Suprapubic skin (tissue), 4 donors: ENCODE results near the gene VWCE. TPM values are rescaled to one million over a fixed set of nuclear protein-coding genes. Genes with fewer than 3 reads are reported as not detected.

Experiments used
- DNase-seq, 2 donors: peaks; one replicate each; pipeline ENCODE4 v3.0.0-alpha.2; 2019; ENCODE audit warnings: low spot score in 2 of 2
- H3K27ac ChIP-seq: fragments of 200-600 bp; sonication (generic); one replicate; pipeline ENCODE4 v1.5.1; 2019
- H3K27me3 ChIP-seq: fragments of 200-600 bp; sonication (generic); one replicate; pipeline ENCODE4 v1.5.1; 2019
- H3K36me3 ChIP-seq: fragments of 200-600 bp; sonication (generic); one replicate; pipeline ENCODE4 v1.5.1; 2019
- H3K4me1 ChIP-seq: fragments of 200-600 bp; sonication (generic); one replicate; pipeline ENCODE4 v1.5.1; 2019
- H3K4me3 ChIP-seq: fragments of 200-600 bp; sonication (generic); one replicate; pipeline ENCODE4 v1.5.1; 2019; ENCODE audit warnings: mild to moderate bottlenecking
- H3K9me3 ChIP-seq: fragments of 200-600 bp; sonication (generic); one replicate; pipeline ENCODE4 v1.5.1; 2019
- EP300 ChIP-seq: sonication (generic); formaldehyde crosslinking; IDR thresholded peaks from one replicate; pipeline ENCODE4 v1.6.1; 2017; ENCODE audit warnings: antibody characterized with exemption
- POLR2A ChIP-seq, 2 donors: fragments of 450-650 bp; IDR thresholded peaks; one replicate each; pipeline ENCODE4 v1.6.1; 2017; ENCODE audit warnings: antibody characterized with exemption in 2 of 2, mild to moderate bottlenecking in 2 of 2, moderate library complexity in 2 of 2
- POLR2AphosphoS5 ChIP-seq, 3 donors: sonication (generic); formaldehyde crosslinking; IDR thresholded peaks; one replicate each; pipeline ENCODE4 v1.6.1; 2017; ENCODE audit warnings: antibody characterized with exemption in 3 of 3
- WGBS: methylation state at CpG from one replicate; pipeline ENCODE4 v1.1.5; 2018; 5-methylcytosine and 5-hydroxymethylcytosine counted together
- total RNA-seq, 4 donors: library from RNA; depleted of rRNA; stranded (reverse); fragments of >200 nt; gene quantifications; one replicate each; pipeline ENCODE4 v1.1.0, GENCODE V29; 2016
- TF ChIP-seq, protein P1 (sequence below), 2 donors: fragments of 200-600 bp in 1 of 2; fragments of 450-650 bp in 1 of 2; sonication (generic) in 1 of 2; IDR thresholded peaks; one replicate each; pipeline ENCODE4 v1.5.1; 2016 to 2019; ENCODE audit warnings: antibody characterized with exemption in 2 of 2, mild to moderate bottlenecking in 1 of 2, moderate library complexity in 1 of 2

Gene VWCE
- total RNA-seq, 4 donors from 2014 or later = 0.26 to 1.7 (median 1.6) TPM

DNA sequence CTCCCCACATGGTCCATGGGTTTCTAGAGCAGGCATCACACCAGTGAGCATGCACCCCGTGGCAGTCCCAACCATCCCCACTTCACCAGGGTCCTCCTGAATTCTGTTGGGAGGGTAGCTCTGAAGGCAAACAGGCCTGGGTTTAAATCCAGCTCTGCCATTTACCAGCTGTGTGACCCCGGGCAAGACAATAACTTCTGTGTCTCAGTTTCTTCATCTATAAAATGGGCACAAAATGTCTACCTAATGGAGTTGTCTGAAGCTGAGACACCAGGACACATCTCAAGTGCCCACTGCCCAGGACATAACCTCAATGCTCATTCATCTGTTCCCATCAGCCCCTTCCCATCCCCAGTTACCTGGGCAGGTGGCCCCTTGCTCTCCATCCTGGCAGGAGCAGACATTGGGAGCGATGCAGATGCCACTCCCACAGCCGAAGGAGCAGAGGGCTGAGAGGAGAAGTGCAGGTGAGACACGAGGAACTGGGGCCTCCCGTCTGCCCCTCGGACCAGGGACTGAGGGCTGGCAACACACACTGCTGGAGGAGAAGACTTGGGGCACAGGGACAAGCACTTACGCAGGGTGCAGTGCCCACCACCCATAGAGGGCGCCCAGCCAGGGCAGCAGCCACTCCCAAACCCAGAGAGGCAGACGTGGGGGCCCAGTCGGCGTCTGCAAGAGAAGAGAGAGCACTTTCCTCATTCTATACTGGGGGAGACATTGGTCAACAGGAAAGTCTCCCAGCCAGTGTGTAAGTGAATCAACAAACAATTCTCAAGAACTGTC lies 4.0 kb downstream of the VWCE start:
- Histone ChIP-seq H3K27me3 (peaks cover 7% of the 10 kb centered on the region), H3K36me3 (no peaks in the 10 kb centered on the region), H3K9me3 (no peaks in the 10 kb centered on the region), H3K27ac (no peak overlapping the region), H3K4me1 (peaks cover 25% of the 10 kb centered on the region), H3K4me3 (no peak overlapping the region)
- 90% methylated on average over 9 of the region's 12 CpGs for WGBS
- TF ChIP-seq, protein P1, sequence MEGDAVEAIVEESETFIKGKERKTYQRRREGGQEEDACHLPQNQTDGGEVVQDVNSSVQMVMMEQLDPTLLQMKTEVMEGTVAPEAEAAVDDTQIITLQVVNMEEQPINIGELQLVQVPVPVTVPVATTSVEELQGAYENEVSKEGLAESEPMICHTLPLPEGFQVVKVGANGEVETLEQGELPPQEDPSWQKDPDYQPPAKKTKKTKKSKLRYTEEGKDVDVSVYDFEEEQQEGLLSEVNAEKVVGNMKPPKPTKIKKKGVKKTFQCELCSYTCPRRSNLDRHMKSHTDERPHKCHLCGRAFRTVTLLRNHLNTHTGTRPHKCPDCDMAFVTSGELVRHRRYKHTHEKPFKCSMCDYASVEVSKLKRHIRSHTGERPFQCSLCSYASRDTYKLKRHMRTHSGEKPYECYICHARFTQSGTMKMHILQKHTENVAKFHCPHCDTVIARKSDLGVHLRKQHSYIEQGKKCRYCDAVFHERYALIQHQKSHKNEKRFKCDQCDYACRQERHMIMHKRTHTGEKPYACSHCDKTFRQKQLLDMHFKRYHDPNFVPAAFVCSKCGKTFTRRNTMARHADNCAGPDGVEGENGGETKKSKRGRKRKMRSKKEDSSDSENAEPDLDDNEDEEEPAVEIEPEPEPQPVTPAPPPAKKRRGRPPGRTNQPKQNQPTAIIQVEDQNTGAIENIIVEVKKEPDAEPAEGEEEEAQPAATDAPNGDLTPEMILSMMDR (IDR thresholded peaks at IDR 0.05) = no peak
- no peak for TF ChIP-seq EP300
- no peak for TF ChIP-seq POLR2A (IDR thresholded peaks at IDR 0.05)
- TF ChIP-seq POLR2AphosphoS5 (IDR thresholded peaks at IDR 0.05) = no peak
- DNase-seq = no peak

DNA sequence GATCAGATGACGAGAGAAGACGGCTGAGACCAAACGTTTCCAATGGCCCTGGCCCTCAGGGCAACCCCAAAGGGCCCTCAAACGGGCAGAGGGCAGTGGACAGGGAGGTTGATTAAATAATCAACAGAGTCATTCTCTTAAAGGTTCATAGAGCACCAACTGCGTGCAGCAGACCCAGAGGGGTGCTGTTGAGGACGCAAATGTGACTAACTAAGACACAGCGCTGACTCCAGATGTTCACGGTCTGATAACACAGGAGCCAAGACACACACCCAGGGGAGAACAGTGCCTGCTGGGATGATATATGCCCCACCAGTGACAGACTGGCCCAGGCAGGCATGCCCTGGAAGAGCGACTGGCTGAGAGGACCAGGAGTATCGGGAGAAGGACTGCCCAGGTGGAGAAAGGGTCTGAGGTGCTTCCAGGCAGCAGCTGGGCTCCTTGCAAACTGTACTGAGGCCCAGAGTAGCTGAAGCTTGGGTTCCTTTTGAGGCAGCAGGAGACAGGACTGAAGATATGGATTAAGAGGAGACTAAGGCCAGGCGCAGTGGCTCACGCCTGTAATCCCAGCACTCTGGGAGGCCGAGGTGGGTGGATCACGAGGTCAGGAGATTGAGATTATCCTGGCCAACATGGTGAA lies 7.7 kb downstream of the VWCE start:
- no peak for DNase-seq
- H3K9me3 ChIP-seq = no peaks in the 10 kb centered on the region
- no peak overlapping the region for H3K27ac ChIP-seq
- H3K27me3 ChIP-seq = no peaks in the 10 kb centered on the region
- TF ChIP-seq EP300 = no peak
- TF ChIP-seq, protein P1 (IDR thresholded peaks at IDR 0.05) = no peak
- no peak for TF ChIP-seq POLR2A (IDR thresholded peaks at IDR 0.05)
- TF ChIP-seq POLR2AphosphoS5 (IDR thresholded peaks at IDR 0.05) = no peak
- H3K4me1 ChIP-seq = no peaks in the 10 kb centered on the region
- H3K4me3 ChIP-seq = no peak overlapping the region
- H3K36me3 ChIP-seq = no peaks in the 10 kb centered on the region
- WGBS = 66% methylated on average over 12 of the region's 14 CpGs

GRCh38 chr11:61283613-61284012 lies 11.5 kb downstream of the VWCE start:
- no peak for DNase-seq
- Histone ChIP-seq H3K27ac (no peak overlapping the region), H3K9me3 (no peaks in the 10 kb centered on the region), H3K4me1 (peaks cover 20% of the 10 kb centered on the region), H3K27me3 (no peaks in the 10 kb centered on the region), H3K36me3 (no peaks in the 10 kb centered on the region), H3K4me3 (no peak overlapping the region)
- TF ChIP-seq POLR2A (IDR thresholded peaks at IDR 0.05) (no peak), POLR2AphosphoS5 (IDR thresholded peaks at IDR 0.05) (no peak), EP300 (no peak)
- TF ChIP-seq, protein P1 (IDR thresholded peaks at IDR 0.05) = no peak
- WGBS = 94% methylated on average over 4 of the region's 4 CpGs

- Histone ChIP-seq H3K9me3 (no peaks in the 10 kb centered on the region), H3K36me3 (no peaks in the 10 kb centered on the region), H3K4me3 (peak overlapping the region; percentile 38), H3K27me3 (no peaks in the 10 kb centered on the region), H3K4me1 (peaks cover 20% of the 10 kb centered on the region), H3K27ac (no peak overlapping the region)
- no peak for DNase-seq
- TF ChIP-seq POLR2A (IDR thresholded peaks at IDR 0.05) (no peak), EP300 (no peak), POLR2AphosphoS5 (IDR thresholded peaks at IDR 0.05) (no peak)
- TF ChIP-seq, protein P1 (IDR thresholded peaks at IDR 0.05) = no peak
- WGBS = 56% methylated on average over 33 of the region's 35 CpGs
Measured at GRCh38 chr11:61281581-61282250, 13.4 kb downstream of the VWCE start.
